Activated gamma-delta T cell (primary cell): Measurements from ENCODE around the gene MICALL2.

Experiments used
- DNase-seq: peaks from one replicate; lab custom pipeline; 2025; lab: John Stamatoyannopoulos, UW
- total RNA-seq, 2 donors: gene quantifications; one replicate each; lab custom pipeline; 2026; lab: John Stamatoyannopoulos, UW

Gene MICALL2
- 5.1 to 6.4 reads per million in 2 donors for total RNA-seq

- DNase-seq, result no peak
Measured at GRCh38 chr7:1458683-1459511, at the start of gene MICALL2. Gene MICALL2 (minus strand): TSS chr7:1459470. CDS start chr7:1459326, 144 bp downstream.

- no peak for DNase-seq
Measured at GRCh38 chr7:1508277-1508758, 49.0 kb upstream of the MICALL2 start.

GRCh38 chr7:1505731-1506550 is 46.7 kb upstream of the MICALL2 start:
- DNase-seq, result no peak

GRCh38 chr7:1503816-1504775 is 44.8 kb upstream of the MICALL2 start, which contains the start of gene INTS1:
Gene INTS1 (minus strand): TSS chr7:1504389. CDS start chr7:1503960, 429 bp downstream.
- DNase-seq, result peak; percentile 75

GRCh38 chr7:1503390-1503789 is 44.1 kb upstream of the MICALL2 start:
- DNase-seq, result no peak

GRCh38 chr7:1502845-1503244 is 43.6 kb upstream of the MICALL2 start:
- no peak for DNase-seq

- no peak for DNase-seq
Measured at GRCh38 chr7:1501487-1502270, 42.4 kb upstream of the MICALL2 start.

GRCh38 chr7:1500064-1500807 is 41.0 kb upstream of the MICALL2 start:
- DNase-seq, result no peak

GRCh38 chr7:1499367-1500029 is 40.2 kb upstream of the MICALL2 start:
- DNase-seq, result no peak

GRCh38 chr7:1498370-1499305 is 39.4 kb upstream of the MICALL2 start:
- DNase-seq, result no peak

- no peak for DNase-seq
Measured at GRCh38 chr7:1497293-1497927, 38.1 kb upstream of the MICALL2 start.

GRCh38 chr7:1496531-1497292 is 37.4 kb upstream of the MICALL2 start:
- DNase-seq, result no peak

GRCh38 chr7:1495564-1496242 is 36.4 kb upstream of the MICALL2 start:
- DNase-seq, result no peak

GRCh38 chr7:1494866-1495563 is 35.7 kb upstream of the MICALL2 start:
- no peak for DNase-seq

- no peak for DNase-seq
Measured at GRCh38 chr7:1494447-1494846, 35.2 kb upstream of the MICALL2 start.

GRCh38 chr7:1493571-1493970 is 34.3 kb upstream of the MICALL2 start:
- DNase-seq, result no peak
